HCT116 (cell line): ENCODE data around the gene RAB36. TPM values are rescaled to one million over a fixed set of nuclear protein-coding genes. Genes with fewer than 3 reads are reported as not detected.

ENCODE experiments used
- ATAC-seq: fragments of 200-7000 bp; cut with Tn5 transposase; 2 replicates; pipeline ENCODE4 v1.9.1; 2020; ENCODE audit warnings: mild to moderate bottlenecking, moderate library complexity
- BruUV-seq: library from RNA; stranded (reverse); fragments of 400-500 nt; replicated peaks from 2 replicates; lab custom pipeline; 2021; lab: Mats Ljungman, UMichigan
- CTCF ChIA-PET: fragments of 300-600 bp; sonication (Branson Sonifier 250); formaldehyde crosslinking; loops from one replicate; lab custom pipeline; 2021; ENCODE audit warnings: antibody characterized with exemption; lab: Charles Lee
- POLR2A ChIA-PET: fragments of 300-600, 350-600 bp; sonication (Branson Sonifier 250); formaldehyde crosslinking; loops from one replicate; lab custom pipeline; 2021; ENCODE audit warnings: antibody characterized with exemption; lab: Charles Lee
- RAD21 ChIA-PET, 2 experiments: fragments of 300-600 bp; sonication (Branson Sonifier 250); formaldehyde crosslinking; loops; one replicate each; lab custom pipeline; 2023; ENCODE audit warnings: low total read pairs in 2 of 2; ENCODE audit not compliant: uncharacterized antibody in 2 of 2, unreplicated experiment in 2 of 2, low non-redundant PET in 1 of 2; lab: Charles Lee
- DNase-seq: peaks from one replicate; pipeline ENCODE4 v3.0.0-alpha.2; 2010; ENCODE audit warnings: low read depth, low spot score
- H2AFZ ChIP-seq: fragments of 200-600 bp; shearing (Covaris generic), sonication (generic); 2 replicates; pipeline ENCODE4 v1.6.1; 2017; ENCODE audit warnings: low read depth, mixed run types, mixed read lengths, antibody characterized with exemption, low read length; ENCODE audit not compliant: poor library complexity, severe bottlenecking
- H3K27ac ChIP-seq: 2 replicates; pipeline ENCODE4 v1.5.1; 2012; ENCODE audit warnings: low read depth, low read length
- H3K27me3 ChIP-seq: fragments of 200-600 bp; sonication (generic); 2 replicates; pipeline ENCODE4 v1.6.1; 2016; ENCODE audit warnings: mixed run types, low read length, mixed read lengths; ENCODE audit not compliant: insufficient read depth
- H3K36me3 ChIP-seq, 2 experiments: fragments of 200-500 bp in 1 of 2; fragments of 200-600 bp in 1 of 2; sonication (Bioruptor generic) in 1 of 2; sonication (generic) in 1 of 2; 2 replicates each; pipeline versions ENCODE4 v1.5.1 to v1.6.1; 2014 to 2016; ENCODE audit warnings: low read length in 2 of 2, inconsistent platforms in 1 of 2, mixed read lengths in 1 of 2, mixed run types in 1 of 2; ENCODE audit not compliant: insufficient read depth in 2 of 2, control insufficient read depth in 1 of 2
- H3K4me1 ChIP-seq, 2 experiments: fragments of 200-600 bp in 1 of 2; sonication (generic) in 1 of 2; 2 replicates each; pipeline versions ENCODE4 v1.5.1 to v1.6.1; 2012 to 2017; ENCODE audit warnings: low read length in 2 of 2, inconsistent platforms in 1 of 2, mild to moderate bottlenecking in 1 of 2, mixed read lengths in 1 of 2, mixed run types in 1 of 2, moderate library complexity in 1 of 2; ENCODE audit not compliant: insufficient read depth in 2 of 2, control insufficient read depth in 1 of 2
- H3K4me2 ChIP-seq: fragments of 200-600 bp; sonication (generic); 2 replicates; pipeline ENCODE4 v1.6.1; 2017; ENCODE audit warnings: mixed run types, low read length, mixed read lengths
- H3K4me3 ChIP-seq, 2 experiments: fragments of 200-600 bp in 1 of 2; sonication (generic) in 1 of 2; replicated peaks in 1 of 2; 2 replicates each; pipeline ENCODE4 v1.5.1; 2011 to 2016; ENCODE audit warnings: low read length in 2 of 2, control low read depth in 1 of 2, low read depth in 1 of 2, mild to moderate bottlenecking in 1 of 2, mixed read lengths in 1 of 2, mixed run types in 1 of 2
- H3K79me2 ChIP-seq: fragments of 200-600 bp; sonication (generic); 2 replicates; pipeline ENCODE4 v1.6.1; 2017; ENCODE audit warnings: mild to moderate bottlenecking, mixed run types, low read length, moderate library complexity, mixed read lengths; ENCODE audit not compliant: insufficient read depth
- H3K9ac ChIP-seq: fragments of 200-600 bp; sonication (generic); 2 replicates; pipeline ENCODE4 v1.6.1; 2016; ENCODE audit warnings: low read length, mixed read lengths
- H3K9me2 ChIP-seq: fragments of 200-600 bp; sonication (generic), shearing (Covaris generic); 2 replicates; pipeline ENCODE4 v1.6.1; 2017; ENCODE audit warnings: mixed run types, mild to moderate bottlenecking, moderate library complexity; ENCODE audit not compliant: insufficient read depth
- H3K9me3 ChIP-seq, 2 experiments: fragments of 200-500 bp in 1 of 2; fragments of 200-600 bp in 1 of 2; sonication (Bioruptor generic) in 1 of 2; sonication (generic) in 1 of 2; 2 replicates each; pipeline ENCODE4 v1.6.1; 2014 to 2017; ENCODE audit warnings: low read length in 2 of 2, mixed read lengths in 2 of 2, inconsistent platforms in 1 of 2, low read depth in 1 of 2, mild to moderate bottlenecking in 1 of 2, mixed run types in 1 of 2, moderate library complexity in 1 of 2; ENCODE audit not compliant: control insufficient read depth in 1 of 2, insufficient read depth in 1 of 2
- H4K20me1 ChIP-seq: fragments of 200-600 bp; sonication (generic), shearing (Covaris generic); 2 replicates; pipeline ENCODE4 v1.6.1; 2017; ENCODE audit warnings: mixed run types, mild to moderate bottlenecking, moderate library complexity; ENCODE audit not compliant: insufficient read depth
- CBX3 ChIP-seq: IDR thresholded peaks from 2 replicates; pipeline ENCODE4 v1.6.1; 2012; ENCODE audit warnings: low read depth
- CEBPB ChIP-seq: IDR thresholded peaks from 2 replicates; pipeline ENCODE4 v1.6.1; 2012; ENCODE audit warnings: low read depth
- CTCF ChIP-seq, 3 experiments: fragments of 200-600 bp in 1 of 3; sonication (generic) in 1 of 3; IDR thresholded peaks in 2 of 3; conservative IDR thresholded peaks in 1 of 3; 2 replicates each; pipeline ENCODE4 v1.5.1; 2012 to 2017; ENCODE audit warnings: low read depth in 2 of 3, low read length in 2 of 3, antibody characterized with exemption in 1 of 3, borderline replicate concordance in 1 of 3, control low read depth in 1 of 3, mild to moderate bottlenecking in 1 of 3, mixed read lengths in 1 of 3, mixed run types in 1 of 3, moderate library complexity in 1 of 3; ENCODE audit not compliant: insufficient read depth in 1 of 3
- EGR1 ChIP-seq: IDR thresholded peaks from 2 replicates; pipeline ENCODE4 v1.6.1; 2012; ENCODE audit warnings: low read depth
- EZH2 ChIP-seq: fragments of 200-600 bp; sonication (generic); IDR thresholded peaks from 2 replicates; pipeline ENCODE4 v1.6.1; 2017; ENCODE audit warnings: antibody characterized with exemption, mixed run types
- EZH2phosphoT487 ChIP-seq: fragments of 200-600 bp; IDR thresholded peaks from 2 replicates; pipeline ENCODE4 v1.6.1; 2018; ENCODE audit warnings: antibody characterized with exemption, borderline replicate concordance
- FOSL1 ChIP-seq: IDR thresholded peaks from 2 replicates; pipeline ENCODE4 v1.6.1; 2012; ENCODE audit warnings: low read depth
- JUND ChIP-seq: IDR thresholded peaks from 2 replicates; pipeline ENCODE4 v1.6.1; 2012
- POLR2A ChIP-seq: IDR thresholded peaks from 2 replicates; pipeline ENCODE4 v1.7.0; 2011; ENCODE audit warnings: borderline replicate concordance; ENCODE audit not compliant: insufficient read depth, insufficient read length; ENCODE audit errors: extremely low read depth
- POLR2AphosphoS5 ChIP-seq: IDR thresholded peaks from 2 replicates; pipeline ENCODE4 v1.6.1; 2011; ENCODE audit warnings: mild to moderate bottlenecking, low read depth, low read length, moderate library complexity
- RAD21 ChIP-seq: IDR thresholded peaks from 2 replicates; pipeline ENCODE4 v1.6.1; 2012; ENCODE audit warnings: low read depth, mild to moderate bottlenecking
- REST ChIP-seq: IDR thresholded peaks from 2 replicates; pipeline ENCODE4 v1.6.1; 2012; ENCODE audit warnings: low read depth
- SIN3A ChIP-seq: IDR thresholded peaks from 2 replicates; pipeline ENCODE4 v1.6.1; 2012; ENCODE audit warnings: low read depth
- SP1 ChIP-seq: IDR thresholded peaks from 2 replicates; pipeline ENCODE4 v1.6.1; 2012; ENCODE audit warnings: low read depth
- SRF ChIP-seq: IDR thresholded peaks from 2 replicates; pipeline ENCODE4 v1.6.1; 2012; ENCODE audit warnings: low read depth
- TCF7L2 ChIP-seq: IDR thresholded peaks from 2 replicates; pipeline ENCODE4 v1.7.0; 2011; ENCODE audit warnings: borderline replicate concordance, inconsistent platforms; ENCODE audit not compliant: insufficient read depth, insufficient read length; ENCODE audit errors: extremely low read depth
- YY1 ChIP-seq: IDR thresholded peaks from 2 replicates; pipeline ENCODE4 v1.6.1; 2011; ENCODE audit warnings: low read length, low read depth, moderate library complexity, mild to moderate bottlenecking; ENCODE audit not compliant: insufficient replicate concordance; ENCODE audit errors: extremely low read depth
- ZBTB33 ChIP-seq: IDR thresholded peaks from 2 replicates; pipeline ENCODE4 v1.6.1; 2011; ENCODE audit warnings: mild to moderate bottlenecking, low read length, moderate library complexity; ENCODE audit not compliant: insufficient replicate concordance; ENCODE audit errors: extremely low read depth
- ZNF274 ChIP-seq: fragments of 200-500 bp; sonication (Bioruptor generic); IDR thresholded peaks from 2 replicates; pipeline ENCODE4 v1.6.1; 2014; ENCODE audit warnings: mild to moderate bottlenecking, low read depth, low read length, inconsistent platforms
- intact Hi-C: fragments of 100-400 bp; cut with micrococcal nuclease; formaldehyde crosslinking; loops from 2 replicates; pipeline ENCODE4 v1.10.0; 2022
- total RNA-seq: library from RNA; stranded (reverse); gene quantifications from one replicate; pipeline ENCODE4 v1.2.1, GENCODE V29; 2021; ENCODE audit not compliant: unreplicated experiment

Gene RAB36
- total RNA-seq, 1 experiment from 2014 or later, result 6.1 TPM

GRCh38 chr22:23166042-23166831 lies 21.0 kb downstream of the RAB36 start:
- H3K36me3 ChIP-seq, result no peaks in the 10 kb centered on the region
- no peak overlapping the region for H3K4me2 ChIP-seq
- no peak overlapping the region for H3K27ac ChIP-seq
- TF ChIP-seq FOSL1, result no peak
- no peak for TF ChIP-seq JUND
- TF ChIP-seq SRF, result no peak
- no peak for TF ChIP-seq SIN3A
- no peak for TF ChIP-seq EGR1
- TF ChIP-seq YY1, result no peak
- TF ChIP-seq CBX3, result no peak
- no peak for TF ChIP-seq REST
- TF ChIP-seq ZBTB33, result no peak
- no peak for TF ChIP-seq EZH2
- no peak for TF ChIP-seq EZH2phosphoT487
- TF ChIP-seq POLR2A, result no peak
- no peak for TF ChIP-seq SP1
- no peak for TF ChIP-seq ZNF274
- TF ChIP-seq CTCF (IDR thresholded peaks at IDR 0.05 in 2 of 3, conservative IDR thresholded peaks at IDR 0.05 in 1 of 3; ENCODE audit: borderline replicate concordance in 1 of 3, insufficient read depth in 1 of 3, low read depth in 2 of 3, low read length in 2 of 3), result no peak
- no peak for TF ChIP-seq POLR2AphosphoS5
- TF ChIP-seq CEBPB, result no peak
- TF ChIP-seq RAD21, result no peak
- TF ChIP-seq TCF7L2, result no peak
- TF ChIP-seq, all 23 proteins: peak for 0
- no peaks in the 10 kb centered on the region for H3K79me2 ChIP-seq
- no peak for ATAC-seq
- RAD21 ChIA-PET, result no interaction called here
- intact Hi-C loops, result no loop called here
- BruUV-seq, result no TSS peak
- no peaks in the 10 kb centered on the region for H3K4me1 ChIP-seq
- H4K20me1 ChIP-seq, result no peaks in the 10 kb centered on the region
- no peaks in the 10 kb centered on the region for H3K9me2 ChIP-seq
- no peak for DNase-seq
- H3K9me3 ChIP-seq, result no peaks in the 10 kb centered on the region
- POLR2A ChIA-PET, result no interaction called here
- no peaks in the 10 kb centered on the region for H3K27me3 ChIP-seq
- CTCF ChIA-PET, result no interaction called here
- H3K4me3 ChIP-seq, result no peak overlapping the region
- H2AFZ ChIP-seq, result no peak overlapping the region
- H3K9ac ChIP-seq, result no peak overlapping the region
